Activated T-helper 2 cell treated with anti-CD3 and anti-CD28 coated beads, Interferon-gamma antibody, Interleukin-2, Interleukin-4, amounts not matched to agents 10 μg/mL and 5 μg/mL and 100 μg/mL, durations not matched to agents 14 hours and 24 hours and 36 hours (primary cell): ENCODE results near the gene PGPEP1. TPM values are rescaled to one million over a fixed set of nuclear protein-coding genes. Genes with fewer than 3 reads are reported as not detected.
"Not testable (repeated sequence)": the region's sequence is repeated elsewhere in the genome, so short reads cannot be mapped to it uniquely, and the experiment has no call there.

Source experiments
- DNase-seq: peaks from one replicate; pipeline ENCODE4 v3.0.0; 2021; ENCODE audit warnings: low spot score
- H3K27ac Mint-ChIP-seq: one replicate; pipeline ENCODE4 v1.8.0; 2021; ENCODE audit warnings: mixed read lengths
- H3K27me3 Mint-ChIP-seq: one replicate; pipeline ENCODE4 v1.8.0; 2021; ENCODE audit warnings: low read depth, mixed read lengths
- H3K36me3 Mint-ChIP-seq: one replicate; pipeline ENCODE4 v1.8.0; 2021; ENCODE audit warnings: low read depth, mixed read lengths
- H3K4me1 Mint-ChIP-seq: one replicate; pipeline ENCODE4 v1.8.0; 2021; ENCODE audit warnings: low read depth, mixed read lengths
- H3K4me3 Mint-ChIP-seq: one replicate; pipeline ENCODE4 v1.8.0; 2021; ENCODE audit warnings: low read depth, mild to moderate bottlenecking, moderate library complexity, mixed read lengths
- H3K9me3 Mint-ChIP-seq: one replicate; pipeline ENCODE4 v1.8.0; 2021; ENCODE audit warnings: mixed read lengths
- intact Hi-C: fragments of 100-400 bp; cut with micrococcal nuclease; formaldehyde crosslinking; loops from one replicate; pipeline ENCODE4 v1.15.1; 2023
- total RNA-seq: library from RNA; stranded (reverse); gene quantifications from 2 replicates; pipeline ENCODE4 v1.2.3, GENCODE V29; 2022

Gene PGPEP1
- total RNA-seq, 1 donor from 2014 or later: 29.4 TPM

GRCh38 chr19:18364277-18364825 lies 24.0 kb downstream of the PGPEP1 start:
- DNase-seq, intact Hi-C loops, H3K4me3 Mint-ChIP-seq, H3K27me3 Mint-ChIP-seq, H3K9me3 Mint-ChIP-seq, H3K27ac Mint-ChIP-seq, H3K4me1 Mint-ChIP-seq: not testable (repeated sequence)
- peaks cover 37% of the 10 kb centered on the region for H3K36me3 Mint-ChIP-seq

GRCh38 chr19:18364826-18365528 lies 24.6 kb downstream of the PGPEP1 start:
- Mint-ChIP-seq H3K36me3 (peaks cover 31% of the 10 kb centered on the region), H3K9me3 (no peaks in the 10 kb centered on the region), H3K27ac (no peak overlapping the region), H3K4me1 (no peaks in the 10 kb centered on the region), H3K27me3 (no peaks in the 10 kb centered on the region), H3K4me3 (no peak overlapping the region)
- intact Hi-C loops: no loop called here
- no peak for DNase-seq

- H3K36me3 Mint-ChIP-seq: peaks cover 30% of the 10 kb centered on the region
- H3K27ac Mint-ChIP-seq: no peak overlapping the region
- H3K27me3 Mint-ChIP-seq: no peaks in the 10 kb centered on the region
- no peak overlapping the region for H3K4me3 Mint-ChIP-seq
- intact Hi-C loops: no loop called here
- H3K9me3 Mint-ChIP-seq: no peaks in the 10 kb centered on the region
- H3K4me1 Mint-ChIP-seq: no peaks in the 10 kb centered on the region
- no peak for DNase-seq
Observed at GRCh38 chr19:18366021-18366435, 25.6 kb downstream of the PGPEP1 start.

GRCh38 chr19:18368504-18369222 lies 28.3 kb downstream of the PGPEP1 start:
- no peak overlapping the region for H3K27ac Mint-ChIP-seq
- H3K36me3 Mint-ChIP-seq: peaks cover 18% of the 10 kb centered on the region
- H3K4me3 Mint-ChIP-seq: no peak overlapping the region
- no peaks in the 10 kb centered on the region for H3K9me3 Mint-ChIP-seq
- intact Hi-C loops: no loop called here
- peaks cover 3% of the 10 kb centered on the region for H3K4me1 Mint-ChIP-seq
- no peaks in the 10 kb centered on the region for H3K27me3 Mint-ChIP-seq
- no peak for DNase-seq

- H3K27ac Mint-ChIP-seq: peak overlapping the region; percentile 64
- intact Hi-C loops: no loop called here
- no peak for DNase-seq
- H3K9me3 Mint-ChIP-seq: no peaks in the 10 kb centered on the region
- H3K4me3 Mint-ChIP-seq: no peak overlapping the region
- peaks cover 12% of the 10 kb centered on the region for H3K4me1 Mint-ChIP-seq
- no peaks in the 10 kb centered on the region for H3K27me3 Mint-ChIP-seq
- no peaks in the 10 kb centered on the region for H3K36me3 Mint-ChIP-seq
Observed at GRCh38 chr19:18373407-18373891, 33.1 kb downstream of the PGPEP1 start.

GRCh38 chr19:18373892-18374629 lies 33.7 kb downstream of the PGPEP1 start:
- Mint-ChIP-seq H3K4me3 (peak overlapping the region; percentile 15), H3K27ac (peak overlapping the region; percentile 64), H3K9me3 (no peaks in the 10 kb centered on the region), H3K36me3 (no peaks in the 10 kb centered on the region), H3K27me3 (no peaks in the 10 kb centered on the region), H3K4me1 (peaks cover 12% of the 10 kb centered on the region)
- DNase-seq: peak; percentile 60
- intact Hi-C loops: no loop called here

GRCh38 chr19:18377026-18377425 lies 36.6 kb downstream of the PGPEP1 start:
- intact Hi-C loops: no loop called here
- no peaks in the 10 kb centered on the region for H3K9me3 Mint-ChIP-seq
- H3K36me3 Mint-ChIP-seq: no peaks in the 10 kb centered on the region
- peaks cover 2% of the 10 kb centered on the region for H3K27me3 Mint-ChIP-seq
- no peak overlapping the region for H3K4me3 Mint-ChIP-seq
- peaks cover 12% of the 10 kb centered on the region for H3K4me1 Mint-ChIP-seq
- DNase-seq: no peak
- H3K27ac Mint-ChIP-seq: no peak overlapping the region

GRCh38 chr19:18379803-18380747 lies 39.7 kb downstream of the PGPEP1 start:
- Mint-ChIP-seq H3K4me1 (peaks cover 2% of the 10 kb centered on the region), H3K4me3 (no peak overlapping the region), H3K9me3 (no peaks in the 10 kb centered on the region), H3K27ac (no peak overlapping the region), H3K27me3 (peaks cover 5% of the 10 kb centered on the region), H3K36me3 (no peaks in the 10 kb centered on the region)
- DNase-seq: no peak
- intact Hi-C loops: no loop called here

GRCh38 chr19:18380843-18381242 lies 40.4 kb downstream of the PGPEP1 start:
- H3K27ac Mint-ChIP-seq: no peak overlapping the region
- no peak overlapping the region for H3K4me3 Mint-ChIP-seq
- no peaks in the 10 kb centered on the region for H3K36me3 Mint-ChIP-seq
- peaks cover 2% of the 10 kb centered on the region for H3K4me1 Mint-ChIP-seq
- peaks cover 8% of the 10 kb centered on the region for H3K27me3 Mint-ChIP-seq
- no peak for DNase-seq
- intact Hi-C loops: no loop called here
- no peaks in the 10 kb centered on the region for H3K9me3 Mint-ChIP-seq

- H3K9me3 Mint-ChIP-seq, H3K27ac Mint-ChIP-seq, H3K4me1 Mint-ChIP-seq, H3K4me3 Mint-ChIP-seq, H3K36me3 Mint-ChIP-seq, intact Hi-C loops, DNase-seq: not testable (repeated sequence)
- H3K27me3 Mint-ChIP-seq: peaks cover 27% of the 10 kb centered on the region
Observed at GRCh38 chr19:18383622-18384021, 43.2 kb downstream of the PGPEP1 start.

- H3K36me3 Mint-ChIP-seq: no peaks in the 10 kb centered on the region
- no peak overlapping the region for H3K27ac Mint-ChIP-seq
- no peak overlapping the region for H3K4me3 Mint-ChIP-seq
- no peaks in the 10 kb centered on the region for H3K9me3 Mint-ChIP-seq
- H3K4me1 Mint-ChIP-seq: peaks cover 4% of the 10 kb centered on the region
- peaks cover 35% of the 10 kb centered on the region for H3K27me3 Mint-ChIP-seq
- no peak for DNase-seq
- intact Hi-C loops: no loop called here
Observed at GRCh38 chr19:18384775-18385174, 44.4 kb downstream of the PGPEP1 start.

- no peak overlapping the region for H3K27ac Mint-ChIP-seq
- peaks cover 4% of the 10 kb centered on the region for H3K4me1 Mint-ChIP-seq
- no peak overlapping the region for H3K4me3 Mint-ChIP-seq
- H3K36me3 Mint-ChIP-seq: no peaks in the 10 kb centered on the region
- no peaks in the 10 kb centered on the region for H3K9me3 Mint-ChIP-seq
- peaks cover 41% of the 10 kb centered on the region for H3K27me3 Mint-ChIP-seq
- DNase-seq: no peak
- intact Hi-C loops: no loop called here
Observed at GRCh38 chr19:18385359-18385674, 44.9 kb downstream of the PGPEP1 start.
